Measurements from ENCODE around the gene SYK.

GRCh38 chr9:90801973-90802322 lies 329 bp downstream of the SYK start:
- TF ChIP-seq REST (IDR thresholded peaks at IDR 0.05; ENCODE audit: insufficient read depth in 1 of 2, low read depth in 2 of 2, low read length in 2 of 2) (no peak), TAF1 (IDR thresholded peaks at IDR 0.05; ENCODE audit: borderline replicate concordance, insufficient read depth, low read length) (no peak), SIN3A (IDR thresholded peaks at IDR 0.05; ENCODE audit: borderline replicate concordance, insufficient read depth, low read length) (no peak), POLR2AphosphoS5 (IDR thresholded peaks at IDR 0.05; ENCODE audit: low read depth, low read length) (no peak)

Data from PFSK-1 (cell line).